ENCODE measurements around the gene ENSA.
A peak's percentile ranks its signal among the peaks of the same experiment; 100 is the strongest.
"Not testable (repeated sequence)": the region's sequence is repeated elsewhere in the genome, so short reads cannot be mapped to it uniquely, and the experiment has no call there.

The ENSA gene

DNA sequence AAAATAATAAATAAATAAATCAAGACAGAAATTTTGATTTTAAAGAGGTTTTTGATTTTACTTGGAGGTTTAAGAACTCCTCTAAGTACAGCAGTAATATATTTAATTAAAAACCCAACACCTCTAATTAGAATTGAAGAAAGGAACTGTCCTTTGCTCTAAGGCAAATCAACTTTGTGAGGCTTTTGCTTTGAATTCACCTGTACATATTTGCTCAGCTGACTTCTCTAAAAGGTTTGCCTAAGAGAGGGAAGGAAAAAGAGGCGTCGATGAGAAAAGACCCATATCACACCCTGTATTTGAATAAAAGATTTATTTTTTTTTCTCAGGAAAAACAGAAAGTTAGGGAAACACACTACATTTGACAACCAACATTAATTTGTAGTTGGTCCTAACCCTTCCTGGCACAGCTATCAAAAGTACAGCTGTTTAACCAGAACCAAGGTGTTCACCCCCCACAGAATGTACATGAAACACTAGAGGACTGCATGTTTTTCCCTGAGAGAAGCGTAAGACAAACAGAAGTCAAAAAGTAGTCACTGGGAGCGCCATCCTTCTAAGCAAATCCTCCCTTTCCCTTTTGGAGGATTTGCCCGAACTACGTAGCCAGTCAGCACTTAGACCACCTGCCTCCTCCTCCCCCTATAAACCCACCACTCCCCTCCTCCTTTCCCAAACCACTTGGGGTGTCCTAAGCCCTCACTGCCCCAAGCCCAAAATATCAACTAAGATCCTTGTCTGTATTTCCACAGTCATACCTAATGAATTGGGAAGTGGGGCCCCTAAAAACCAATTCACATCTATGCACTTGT lies 54.9 kb downstream of the ENSA start:
- Histone ChIP-seq H3K36me3 (ENCODE audit: control insufficient read depth, insufficient read depth, low read length) (peaks cover 74% of the 10 kb centered on the region), H3K9ac (ENCODE audit: low read length) (peak overlapping the region; percentile 39)

DNA sequence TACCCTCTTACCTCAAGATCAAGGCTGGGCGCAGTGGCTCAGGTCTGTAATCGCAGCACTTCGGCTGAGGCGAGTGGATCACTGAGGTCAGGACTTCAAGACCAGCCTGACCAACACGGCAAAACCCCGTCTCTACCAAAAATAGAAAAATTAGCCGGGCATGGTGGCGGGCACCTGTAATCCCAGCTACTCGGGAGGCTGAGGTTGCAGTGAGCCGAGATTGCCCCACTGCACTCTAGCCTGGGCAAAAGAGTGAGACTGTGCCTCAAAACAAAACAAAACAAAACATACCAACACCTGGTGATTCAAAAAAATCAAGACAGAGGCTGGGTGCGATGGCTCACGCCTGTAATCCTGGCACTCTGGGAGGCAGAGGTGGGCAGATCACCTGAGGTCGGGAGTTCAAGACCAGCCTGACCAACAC lies 55.8 kb downstream of the ENSA start:
- H3K27ac ChIP-seq (ENCODE audit: low read depth, low read length); H3K4me3 ChIP-seq (ENCODE audit: low read depth, low read length): not testable (repeated sequence)
- H3K36me3 ChIP-seq (ENCODE audit: control insufficient read depth, insufficient read depth, low read length): peaks cover 71% of the 10 kb centered on the region

More for the DNA sequence above, 54.9 kb downstream of the ENSA start:
- Histone ChIP-seq H3K9me3 (ENCODE audit: control insufficient read depth, insufficient read depth, low read depth, low read length) (no peaks in the 10 kb centered on the region), H3K27me3 (ENCODE audit: control insufficient read depth, insufficient read depth, low read length) (no peaks in the 10 kb centered on the region), H3K4me1 (ENCODE audit: control insufficient read depth, insufficient read depth, low read length) (peaks cover 38% of the 10 kb centered on the region), H3K4me3 (ENCODE audit: low read depth, low read length) (peak overlapping the region; percentile 89), H3K27ac (ENCODE audit: low read depth, low read length) (no peak overlapping the region)

DNA sequence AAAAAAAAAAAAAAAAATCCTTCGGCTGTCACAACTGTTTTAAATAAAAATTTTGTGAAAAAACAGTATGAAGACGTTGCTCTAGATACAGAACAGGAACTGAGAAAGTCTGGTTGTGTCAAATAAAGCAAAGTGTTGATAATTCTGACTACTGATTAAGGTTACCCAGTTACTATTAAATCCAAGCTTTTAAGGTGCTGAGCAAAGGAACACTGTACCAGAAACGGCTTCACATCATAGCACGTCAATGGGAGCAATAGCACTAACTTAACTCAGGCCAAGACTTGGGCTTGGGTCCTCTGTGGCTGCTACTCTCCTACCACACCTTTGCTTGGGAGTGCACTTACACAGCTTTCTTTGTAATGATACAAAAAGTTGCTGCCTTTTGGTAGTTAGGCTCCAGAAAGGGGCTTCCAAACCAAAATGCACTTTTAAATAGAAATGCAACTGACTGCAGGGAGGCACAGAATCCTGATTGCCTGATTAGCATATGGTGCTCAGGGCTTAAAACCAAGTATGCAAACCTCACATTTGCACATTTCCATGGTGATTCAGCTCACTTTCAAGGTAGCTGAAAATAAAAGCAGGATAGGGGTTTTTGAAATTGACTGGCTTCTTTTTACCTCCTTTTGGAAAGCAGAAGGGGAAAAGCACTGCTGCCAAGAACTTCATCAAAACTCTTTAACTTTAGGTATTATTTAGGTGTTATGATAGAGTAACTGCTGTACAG lies 56.3 kb downstream of the ENSA start:
- Histone ChIP-seq H3K36me3 (ENCODE audit: control insufficient read depth, insufficient read depth, low read length) (peaks cover 65% of the 10 kb centered on the region), H3K9ac (ENCODE audit: low read length) (no peak overlapping the region), H3K4me1 (ENCODE audit: control insufficient read depth, insufficient read depth, low read length) (peaks cover 50% of the 10 kb centered on the region), H3K9me3 (ENCODE audit: control insufficient read depth, insufficient read depth, low read depth, low read length) (no peaks in the 10 kb centered on the region), H3K27ac (ENCODE audit: low read depth, low read length) (peak overlapping the region; percentile 32; the same call in 1 of the 2 replicates), H3K27me3 (ENCODE audit: control insufficient read depth, insufficient read depth, low read length) (no peaks in the 10 kb centered on the region), H3K4me3 (ENCODE audit: low read depth, low read length) (no peak overlapping the region)

More for the DNA sequence above, 55.8 kb downstream of the ENSA start:
- H3K27me3 ChIP-seq (ENCODE audit: control insufficient read depth, insufficient read depth, low read length); H3K9me3 ChIP-seq (ENCODE audit: control insufficient read depth, insufficient read depth, low read depth, low read length); H3K9ac ChIP-seq (ENCODE audit: low read length): not testable (repeated sequence)
- H3K4me1 ChIP-seq (ENCODE audit: control insufficient read depth, insufficient read depth, low read length): peaks cover 44% of the 10 kb centered on the region

Data from HUES6 (cell line).